ENCODE results near the gene STK32C.
"Not testable (repeated sequence)": the region's sequence is repeated elsewhere in the genome, so short reads cannot be mapped to it uniquely, and the experiment has no call there.

STK32C gene

GRCh38 chr10:132227851-132228390 is 79.8 kb downstream of the STK32C start:
- DNase-seq: no peak

- no peak for DNase-seq
Measured at GRCh38 chr10:132226586-132227405, 81.0 kb downstream of the STK32C start.

GRCh38 chr10:132225849-132226205 is 81.9 kb downstream of the STK32C start:
- no peak for DNase-seq

GRCh38 chr10:132225073-132225848 is 82.5 kb downstream of the STK32C start:
- DNase-seq: no peak

GRCh38 chr10:132224343-132225072 is 83.2 kb downstream of the STK32C start:
- no peak for DNase-seq

GRCh38 chr10:132223611-132224342 is 84.0 kb downstream of the STK32C start:
- DNase-seq: no peak

- peak; percentile 57 for DNase-seq
Measured at GRCh38 chr10:132223156-132223590, 84.6 kb downstream of the STK32C start.

GRCh38 chr10:132222726-132223125 is 85.0 kb downstream of the STK32C start:
- no peak for DNase-seq

GRCh38 chr10:132220996-132221395 is 86.8 kb downstream of the STK32C start:
- DNase-seq: not testable (repeated sequence)

- no peak for DNase-seq
Measured at GRCh38 chr10:132220061-132220460, 87.7 kb downstream of the STK32C start.

GRCh38 chr10:132219486-132219885 is 88.3 kb downstream of the STK32C start:
- DNase-seq: no peak

- not testable (repeated sequence) for DNase-seq
Measured at GRCh38 chr10:132216441-132216840, 91.3 kb downstream of the STK32C start.

GRCh38 chr10:132213917-132214316 is 93.8 kb downstream of the STK32C start:
- no peak for DNase-seq

- no peak for DNase-seq
Measured at GRCh38 chr10:132212816-132213215, 94.9 kb downstream of the STK32C start.

GRCh38 chr10:132211246-132211645 is 96.5 kb downstream of the STK32C start:
- no peak for DNase-seq

GRCh38 chr10:132210766-132211165 is 97.0 kb downstream of the STK32C start:
- DNase-seq: no peak

- DNase-seq: no peak
Measured at GRCh38 chr10:132209978-132210530, 97.7 kb downstream of the STK32C start.

- DNase-seq: no peak
Measured at GRCh38 chr10:132209130-132209529, 98.6 kb downstream of the STK32C start.

- DNase-seq: no peak
Measured at GRCh38 chr10:132208462-132209050, 99.2 kb downstream of the STK32C start.

GRCh38 chr10:132207536-132208461 is 100.0 kb downstream of the STK32C start:
- DNase-seq: no peak
